ENCODE measurements around the gene CCDC102B. TPM values are rescaled to one million over a fixed set of nuclear protein-coding genes. Genes with fewer than 3 reads are reported as not detected.

The CCDC102B gene
- total and polyA plus RNA-seq, 2 of the 8 experiments (the other 6 are each of a cell fraction or from before 2014, with no cell fraction given), result 0.80 to 1.1 TPM

DNA sequence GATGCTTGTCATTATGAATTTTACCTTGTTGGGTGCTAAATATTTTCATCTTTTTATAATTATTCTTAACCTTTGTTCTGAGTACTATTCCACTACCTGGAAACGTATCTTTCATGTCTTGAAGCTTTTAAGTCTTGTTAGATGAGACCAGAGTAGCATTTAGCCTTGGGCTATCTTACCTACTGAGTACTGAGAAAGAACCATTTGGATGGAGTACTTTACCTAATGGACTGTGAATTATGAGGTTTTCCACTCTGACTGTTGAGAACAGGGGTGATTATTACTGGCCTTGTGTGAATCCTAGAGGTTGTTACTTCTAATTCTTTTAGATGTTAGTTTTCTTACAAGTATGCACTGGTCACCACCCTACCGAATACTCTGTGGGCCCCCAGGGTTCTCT, 63.5 kb downstream of the CCDC102B start:
- POLR2A ChIA-PET (ENCODE audit: partially characterized antibody), result no interaction called here
- Histone ChIP-seq H3K27me3 (replicated peaks in 1 of 4; ENCODE audit: control insufficient read depth in 3 of 4, extremely low read depth in 1 of 4, insufficient read depth in 3 of 4, low read length in 3 of 4) (no peaks in the 10 kb centered on the region), H2BK12ac (ENCODE audit: low read depth, low read length) (no peak overlapping the region), H3K79me1 (ENCODE audit: low read depth, low read length) (no peaks in the 10 kb centered on the region), H3K4me1 (replicated peaks in 1 of 4; ENCODE audit: control insufficient read depth in 3 of 4, insufficient read depth in 4 of 4, low read length in 3 of 4) (no peaks in the 10 kb centered on the region), H3K18ac (ENCODE audit: extremely low read depth, low read length) (no peak overlapping the region), H3K4me3 (ENCODE audit: extremely low read depth in 1 of 4, insufficient read depth in 2 of 4, low read depth in 3 of 4, low read length in 4 of 4) (no peak overlapping the region), H3K4me2 (ENCODE audit: insufficient read depth in 1 of 2, low read depth in 2 of 2, low read length in 2 of 2) (no peak overlapping the region), H3K36me3 (ENCODE audit: control insufficient read depth in 2 of 4, insufficient read depth in 4 of 4, low read length in 3 of 4) (no peaks in the 10 kb centered on the region), H4K20me1 (replicated peaks in 1 of 2; ENCODE audit: control insufficient read depth in 1 of 2, insufficient read depth in 2 of 2, low read length in 2 of 2) (no peaks in the 10 kb centered on the region), H3K9ac (replicated peaks in 1 of 4; ENCODE audit: extremely low read depth in 1 of 4, low read depth in 3 of 4, low read length in 3 of 4) (no peak overlapping the region), H2BK20ac (ENCODE audit: low read length) (no peak overlapping the region), H4K5ac (ENCODE audit: insufficient read length, low read depth, low read length) (no peak overlapping the region), H3K56ac (replicated peaks; ENCODE audit: insufficient read length, low read depth, low read length) (no peak overlapping the region), H4K91ac (replicated peaks; ENCODE audit: insufficient read length, low read length) (no peak overlapping the region), H2BK5ac (ENCODE audit: low read depth, low read length) (no peak overlapping the region), H3K27ac (ENCODE audit: low read depth, low read length) (no peak overlapping the region), H3K4ac (replicated peaks; ENCODE audit: insufficient read length, low read depth, low read length) (no peak overlapping the region), H3K79me2 (ENCODE audit: control insufficient read depth in 1 of 2, insufficient read depth in 2 of 2, low read length in 2 of 2) (no peaks in the 10 kb centered on the region), H2BK120ac (replicated peaks; ENCODE audit: low read depth, low read length) (no peak overlapping the region), H3K23me2 (ENCODE audit: low read depth, low read length) (no peaks in the 10 kb centered on the region), H2AFZ (ENCODE audit: low read length) (no peak overlapping the region), H3K23ac (ENCODE audit: insufficient read length) (no peak overlapping the region), H3K14ac (ENCODE audit: insufficient read length) (no peak overlapping the region), H2AK5ac (ENCODE audit: low read depth, low read length) (no peak overlapping the region), H2BK15ac (ENCODE audit: low read length) (no peak overlapping the region), H3K9me3 (ENCODE audit: insufficient read depth in 2 of 2, low read depth in 1 of 2, low read length in 1 of 2) (no peaks in the 10 kb centered on the region), H4K8ac (ENCODE audit: extremely low read depth, insufficient read depth, low read length) (no peak overlapping the region)
- CTCF ChIA-PET (ENCODE audit: partially characterized antibody), result interaction anchor here (0.6 kb wide), 1 partner anchor 510 kb away, joined by 5 read pairs; no protein-coding TSS in a partner anchor
- DNase-seq (ENCODE audit: low read depth in 1 of 2, low spot score in 2 of 2) (no peak), FAIRE-seq (no peak)
- 85% methylated on average over 2 of the region's 2 CpGs; no CpG with 5 or more reads in 1 of the 2 experiments for WGBS, 2 experiments (ENCODE audit: extremely low coverage in 1 of 2, insufficient coverage in 1 of 2, insufficient read length in 1 of 2, insufficient replicate concordance in 2 of 2, low coverage in 1 of 2, low lambda C conversion rate in 2 of 2, missing lambda C conversion rate in 1 of 2)
- TF ChIP-seq CBX8 (IDR thresholded peaks at IDR 0.05; ENCODE audit: borderline replicate concordance, low read depth, low read length) (no peak), SP1 (IDR thresholded peaks at IDR 0.05; ENCODE audit: low read depth, low read length) (no peak), SUZ12 (IDR thresholded peaks at IDR 0.05; ENCODE audit: low read length) (no peak), TAF1 (IDR thresholded peaks at IDR 0.05; ENCODE audit: low read depth, low read length) (no peak), NANOG (IDR thresholded peaks at IDR 0.05; ENCODE audit: insufficient read depth, low read depth, low read length, poor library complexity, severe bottlenecking) (no peak), ZNF274 (IDR thresholded peaks at IDR 0.05; ENCODE audit: borderline replicate concordance, extremely low read depth, low read length) (no peak), POU5F1 (IDR thresholded peaks at IDR 0.05; ENCODE audit: low read depth, low read length) (no peak), JUN (IDR thresholded peaks at IDR 0.05; ENCODE audit: low read depth, low read length) (no peak)
